Stimulated activated CD4-positive, alpha-beta T cell treated with anti-CD3 and anti-CD28 coated beads, Interleukin-1b, Interleukin-23, amount 100 ng/mL, for 48 hours (primary cell): ENCODE results near the gene DIS3L2.
"Not testable (repeated sequence)": the region's sequence is repeated elsewhere in the genome, so short reads cannot be mapped to it uniquely, and the experiment has no call there.

Experiments
- DNase-seq: peaks from one replicate; pipeline ENCODE4 v3.0.0-alpha.2; 2020

DIS3L2 gene

DNA sequence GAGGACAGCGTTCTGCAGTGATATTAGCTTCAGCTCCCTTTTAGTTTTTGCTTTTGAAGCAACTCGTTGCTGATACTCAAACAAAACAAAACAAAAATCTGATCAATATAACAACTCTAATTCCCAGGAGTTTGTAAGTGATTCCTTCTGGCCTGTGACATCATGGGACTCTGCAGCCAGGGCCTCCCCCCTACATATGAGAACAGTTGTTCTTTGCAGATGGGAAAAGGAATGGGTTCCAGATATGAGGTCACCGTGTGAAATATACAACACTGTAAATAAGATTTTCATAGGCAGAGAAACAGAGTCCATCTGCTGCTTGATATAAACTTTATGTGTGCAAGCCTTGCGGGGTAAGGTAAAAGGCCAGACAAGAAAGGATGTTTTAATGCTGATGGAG is 56.7 kb downstream of the DIS3L2 start:
- DNase-seq: no peak

- no peak for DNase-seq
Observed at GRCh38 chr2:232022718-232023117, 61.2 kb downstream of the DIS3L2 start.

GRCh38 chr2:232023426-232023825 is 61.9 kb downstream of the DIS3L2 start:
- DNase-seq: no peak

DNA sequence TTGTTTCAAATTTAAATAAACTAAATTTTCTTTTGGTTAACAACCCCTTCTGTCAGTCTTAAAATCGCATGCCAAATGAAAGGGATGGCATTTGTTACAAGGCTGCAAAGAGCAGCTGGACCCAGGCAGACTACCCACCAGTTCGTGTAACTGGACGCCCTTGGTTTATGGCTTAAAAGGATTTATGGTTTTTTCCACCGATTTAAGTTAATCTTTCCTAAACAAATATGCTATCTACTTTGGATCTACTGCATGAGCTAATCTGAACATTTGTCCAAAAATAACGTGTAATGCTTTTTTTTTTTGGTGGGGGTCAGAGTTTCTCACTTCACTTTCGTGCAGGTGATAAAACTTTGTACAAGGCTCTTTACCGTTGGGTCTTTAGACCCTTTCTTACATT is 62.9 kb downstream of the DIS3L2 start:
- no peak for DNase-seq

DNA sequence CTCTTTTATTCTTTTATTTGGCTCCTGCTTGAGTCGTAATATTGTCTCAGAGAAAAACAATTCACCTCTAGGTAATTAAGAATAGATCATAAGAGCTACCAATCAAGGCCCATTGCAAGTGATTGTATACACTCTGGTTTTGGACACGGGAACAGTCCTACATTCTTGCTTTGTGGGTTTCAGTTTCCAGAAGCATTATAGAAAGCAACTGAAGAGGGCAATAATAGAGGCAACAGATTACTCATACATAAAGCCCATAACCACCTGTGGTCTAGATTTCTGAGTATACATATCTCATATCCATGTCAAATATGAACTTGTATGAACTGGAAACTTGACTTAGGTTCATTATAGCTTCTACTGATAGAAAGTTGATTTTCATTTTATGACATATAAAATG is 65.4 kb downstream of the DIS3L2 start:
- no peak for DNase-seq

GRCh38 chr2:232027530-232027929 is 66.0 kb downstream of the DIS3L2 start:
- no peak for DNase-seq

DNA sequence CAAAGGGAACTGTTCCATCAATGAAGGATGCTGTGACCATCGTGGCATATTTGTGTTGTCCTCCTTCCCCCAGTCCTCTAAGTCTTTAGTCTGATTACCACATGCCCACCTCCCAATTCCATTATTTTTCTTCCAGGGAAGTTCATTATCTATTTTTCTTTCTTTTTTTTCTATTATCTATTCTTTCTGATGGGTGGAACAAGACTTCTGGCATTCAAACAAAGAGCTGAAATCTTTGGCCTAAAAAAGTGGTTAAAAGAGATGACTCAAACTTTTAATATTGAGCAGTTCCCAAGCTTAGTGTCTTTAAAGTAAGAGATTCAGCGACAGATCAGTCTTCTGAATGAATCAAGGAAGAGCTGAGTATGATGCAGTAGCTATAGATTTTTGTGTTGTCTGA is 66.6 kb downstream of the DIS3L2 start:
- no peak for DNase-seq

GRCh38 chr2:232028631-232029030 is 67.1 kb downstream of the DIS3L2 start:
- DNase-seq: no peak

- no peak for DNase-seq
Observed at GRCh38 chr2:232029346-232029745, 67.8 kb downstream of the DIS3L2 start.

DNA sequence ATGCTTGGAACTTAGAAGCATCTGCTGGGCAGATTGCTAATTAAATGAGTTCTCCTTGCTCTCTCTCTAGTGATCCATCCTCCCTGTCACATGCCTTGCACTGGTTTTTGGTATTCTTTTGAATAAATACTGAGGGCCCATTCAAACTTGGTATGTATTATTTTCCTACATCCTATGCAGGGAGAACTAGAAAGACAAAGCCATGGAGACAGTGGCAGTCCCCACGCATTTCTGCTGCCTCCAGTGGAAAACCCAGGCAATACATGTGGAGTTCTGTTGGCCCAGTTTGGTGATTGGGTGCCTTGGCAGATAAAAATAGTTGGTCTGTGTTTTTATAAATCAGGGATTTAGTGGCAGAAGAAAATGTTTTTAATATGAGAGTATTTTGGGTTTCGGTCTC is 68.7 kb downstream of the DIS3L2 start:
- DNase-seq: no peak

DNA sequence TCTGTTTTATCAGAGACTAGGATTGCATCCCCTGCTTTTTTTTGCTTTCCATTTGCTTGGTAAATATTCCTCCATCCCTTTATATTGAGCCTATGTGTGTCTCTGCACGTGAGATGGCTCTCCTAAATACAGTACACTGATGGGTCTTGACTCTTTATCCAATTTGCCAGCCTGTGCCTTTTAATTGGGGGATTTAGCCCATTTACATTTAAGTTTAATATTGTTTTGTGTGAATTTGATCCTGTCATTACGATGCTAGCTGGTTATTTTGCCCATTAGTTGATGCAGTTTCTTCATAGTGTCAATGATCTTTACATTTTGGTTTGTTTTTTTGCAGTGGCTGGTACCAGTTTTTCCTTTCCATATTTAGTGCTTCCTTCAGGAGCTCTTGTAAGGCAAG is 73.8 kb downstream of the DIS3L2 start:
- not testable (repeated sequence) for DNase-seq

- not testable (repeated sequence) for DNase-seq
Observed at GRCh38 chr2:232036876-232037275, 75.4 kb downstream of the DIS3L2 start.

- no peak for DNase-seq
Observed at GRCh38 chr2:232038251-232038880, 76.9 kb downstream of the DIS3L2 start.

DNA sequence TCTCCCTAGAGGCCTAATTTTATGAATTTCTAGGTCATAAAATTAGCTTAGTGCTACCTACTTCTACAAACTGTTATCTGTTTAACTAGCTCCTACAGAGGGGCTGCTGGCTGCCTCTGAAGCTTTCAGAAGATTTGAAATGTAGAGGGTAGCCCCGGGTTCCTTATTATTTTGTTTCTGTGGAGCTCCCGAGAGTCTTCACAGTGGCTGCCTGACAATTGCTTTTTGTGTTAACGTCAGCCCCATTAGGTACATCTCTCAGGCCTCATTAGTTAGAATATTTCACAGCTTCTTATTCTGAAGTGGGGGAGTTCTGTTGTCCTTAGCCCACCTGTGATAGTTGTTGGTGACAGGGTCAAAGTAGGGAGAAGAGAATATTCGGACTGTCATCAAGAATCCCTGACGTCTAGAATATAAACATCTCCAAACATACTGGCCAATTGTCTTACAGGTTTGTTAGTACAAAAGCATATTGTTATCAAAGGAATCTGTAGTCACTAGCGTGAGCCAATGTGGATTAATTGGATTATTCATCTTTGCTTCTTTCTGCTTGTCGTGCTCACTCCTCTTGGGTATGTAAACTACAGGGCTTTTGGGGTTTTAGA is 77.5 kb downstream of the DIS3L2 start:
- no peak for DNase-seq

- no peak for DNase-seq
Observed at GRCh38 chr2:232042911-232043574, 81.5 kb downstream of the DIS3L2 start.

DNA sequence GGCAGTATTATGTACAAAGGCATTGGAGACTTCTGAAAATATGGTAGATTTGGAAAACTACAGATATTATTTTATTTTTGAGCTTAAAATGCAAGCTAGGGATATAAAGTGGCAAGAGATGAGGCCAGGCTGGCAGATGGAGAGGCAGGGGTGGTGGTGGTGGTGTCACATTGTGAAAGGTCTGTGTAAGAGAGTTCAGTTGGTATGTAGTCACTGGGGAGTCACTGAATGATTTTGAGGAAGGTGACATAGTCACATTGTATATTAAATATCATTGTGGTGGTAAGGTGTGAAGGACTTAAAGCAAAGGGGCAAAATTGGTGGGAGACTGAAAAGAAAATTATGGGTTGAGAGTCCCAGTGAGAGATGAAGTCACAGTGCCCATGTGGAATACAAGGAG is 82.5 kb downstream of the DIS3L2 start:
- DNase-seq: no peak

DNA sequence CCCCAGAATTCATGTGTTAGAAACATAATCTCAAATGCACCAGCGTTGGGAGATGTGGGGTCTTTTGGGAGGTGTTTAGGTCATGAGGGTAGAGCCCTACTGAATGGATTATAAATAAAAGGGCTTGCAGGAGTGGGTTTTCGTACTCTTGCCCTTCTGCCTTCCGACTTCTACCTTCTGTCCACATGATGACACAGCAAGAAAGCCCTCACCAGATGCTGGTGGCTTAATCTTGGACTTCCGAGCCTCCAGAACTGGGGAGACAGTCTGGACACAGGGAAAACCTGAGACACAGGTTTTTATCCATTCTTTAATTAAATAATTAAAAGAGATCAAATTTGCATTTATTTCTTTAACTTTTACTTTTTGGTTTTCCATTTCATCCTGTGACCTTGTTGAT is 87.8 kb downstream of the DIS3L2 start:
- DNase-seq: no peak

GRCh38 chr2:232052591-232052990 is 91.1 kb downstream of the DIS3L2 start:
- no peak for DNase-seq

GRCh38 chr2:232053777-232054176 is 92.3 kb downstream of the DIS3L2 start:
- no peak for DNase-seq

- no peak for DNase-seq
Observed at GRCh38 chr2:232058063-232058877, 96.8 kb downstream of the DIS3L2 start.

DNA sequence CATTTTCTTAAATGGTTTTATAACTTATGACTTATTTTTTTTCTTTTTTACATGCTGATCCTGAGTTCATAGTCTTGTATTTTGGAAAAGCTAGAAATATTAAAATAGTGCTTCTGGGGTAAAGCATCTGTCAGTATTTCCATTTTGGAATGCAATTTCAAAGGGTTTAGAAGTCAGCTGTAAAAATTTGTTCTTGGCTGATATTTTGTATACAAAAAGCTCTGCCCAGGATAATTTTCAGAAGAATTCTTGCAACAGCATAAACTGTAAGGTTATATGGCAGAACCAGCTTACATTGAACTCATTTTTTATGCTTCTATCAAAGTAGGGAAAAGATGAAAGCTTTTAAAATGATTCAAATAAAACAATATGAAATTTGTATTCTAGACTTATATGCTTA is 97.4 kb downstream of the DIS3L2 start:
- no peak for DNase-seq

DNA sequence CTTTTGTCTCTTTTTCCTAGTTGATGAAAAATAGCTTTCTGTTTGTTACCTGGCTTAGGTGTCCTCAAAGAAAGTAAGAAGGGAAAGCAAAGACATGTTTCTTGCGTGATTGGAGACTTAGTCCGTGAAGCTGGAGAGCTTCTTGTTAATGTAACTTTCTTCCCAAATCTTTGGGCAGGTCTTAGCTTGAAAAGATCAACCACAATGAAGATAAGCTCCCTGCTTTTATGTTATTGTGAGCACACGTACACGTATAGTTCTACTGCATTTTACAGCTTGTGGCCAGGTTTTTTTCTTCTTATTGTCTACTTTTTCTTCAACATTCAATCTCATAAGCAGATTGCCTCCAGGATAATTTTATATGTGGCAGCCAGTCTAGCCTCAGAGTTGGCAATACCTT is 99.8 kb downstream of the DIS3L2 start:
- no peak for DNase-seq

GRCh38 chr2:232073026-232073425 is 111.5 kb downstream of the DIS3L2 start:
- DNase-seq: no peak

GRCh38 chr2:232073699-232074098 is 112.2 kb downstream of the DIS3L2 start:
- no peak for DNase-seq
